Kidney glomerular epithelial cell (primary cell): Measurements from ENCODE around the gene TMEM209.
"Not testable (repeated sequence)": the region's sequence is repeated elsewhere in the genome, so short reads cannot be mapped to it uniquely, and the experiment has no call there.

Experiments used
- DNase-seq: peaks from one replicate; lab custom pipeline; 2025; lab: John Stamatoyannopoulos, UW

The TMEM209 gene

DNA sequence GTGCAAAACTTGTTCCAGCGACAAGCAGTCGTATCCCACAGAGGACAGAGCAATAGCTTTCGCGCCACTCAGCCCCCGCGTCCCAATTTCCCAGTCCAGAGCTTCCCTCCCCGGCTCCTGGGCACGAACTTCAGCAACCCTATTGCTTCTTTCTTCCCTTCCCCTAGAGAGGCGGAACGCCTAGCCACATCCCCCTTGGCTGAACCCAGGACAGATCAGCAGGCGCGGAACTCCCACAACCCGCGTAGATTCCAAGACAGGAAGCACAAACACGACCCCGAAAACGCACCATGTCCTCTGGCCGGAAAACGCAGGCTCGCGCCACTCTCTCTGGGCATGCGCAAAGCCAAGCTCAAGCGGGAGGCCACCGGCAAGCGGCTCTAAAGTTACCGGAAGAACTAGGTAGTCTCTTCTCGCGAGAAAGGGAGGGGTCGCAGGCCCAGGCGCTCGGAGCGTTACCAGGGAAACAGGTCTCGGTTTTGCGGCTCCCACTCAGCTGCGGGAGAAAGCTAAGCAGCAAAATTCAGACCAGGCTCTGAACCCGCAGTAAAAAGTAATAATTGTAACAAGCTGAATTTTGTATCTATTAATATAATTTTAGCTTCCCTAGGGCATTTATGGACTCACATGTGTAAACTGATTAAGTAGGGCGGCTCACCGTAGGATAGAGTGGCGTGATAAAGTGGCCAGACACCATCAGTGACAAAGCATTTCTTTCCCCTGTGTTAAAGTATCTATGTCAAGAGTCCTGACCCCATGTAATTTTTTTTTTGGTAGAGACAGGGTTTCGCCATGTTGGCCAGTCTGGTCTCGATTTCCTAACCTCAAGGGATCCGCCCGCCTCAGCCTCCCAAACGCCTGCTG, at the start of gene TMEM209:
TSS of gene TMEM209 (minus strand) at position 323 of the 864 bp plus-strand sequence. CDS start at position 292, 31 bp downstream.
- DNase-seq = peak; percentile 99

DNA sequence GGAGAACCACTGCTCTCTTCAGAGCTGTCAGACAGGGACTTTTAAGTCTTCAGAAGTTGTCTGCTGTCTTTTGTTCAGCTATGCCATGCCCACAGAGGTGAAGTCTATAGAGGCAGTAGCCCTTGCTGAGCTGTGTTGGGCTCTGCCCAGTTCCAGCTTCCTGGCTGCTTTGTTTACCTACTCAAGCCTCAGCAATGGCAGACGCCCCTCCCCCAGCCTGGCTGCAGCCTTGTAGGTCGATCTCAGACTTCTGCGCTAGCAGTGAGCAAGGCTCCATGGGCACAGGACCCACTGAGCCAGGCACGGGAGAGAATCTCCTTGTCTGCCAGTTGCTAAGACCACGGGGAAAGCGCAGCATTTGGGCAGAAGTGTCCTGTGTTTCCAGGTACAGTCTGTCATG, 49.3 kb upstream of the TMEM209 start:
- no peak for DNase-seq

DNA sequence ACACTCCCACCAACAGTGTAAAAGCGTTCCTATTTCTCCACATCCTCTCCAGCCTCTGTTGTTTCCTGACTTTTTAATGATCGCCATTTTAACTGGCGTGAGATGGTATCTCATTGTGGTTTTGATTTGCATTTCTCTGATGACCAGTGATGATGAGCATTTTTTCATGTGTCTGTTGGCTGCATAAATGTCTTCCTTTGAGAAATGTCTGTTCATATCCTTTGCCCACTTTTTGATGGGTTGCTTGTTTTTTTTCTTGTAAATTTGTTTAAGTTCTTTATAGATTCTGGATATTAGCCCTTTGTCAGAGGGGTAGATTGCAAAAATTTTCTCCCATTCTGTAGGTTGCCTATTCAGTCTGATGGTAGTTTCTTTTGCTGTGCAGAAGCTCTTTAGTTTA, 44.4 kb upstream of the TMEM209 start:
- not testable (repeated sequence) for DNase-seq

DNA sequence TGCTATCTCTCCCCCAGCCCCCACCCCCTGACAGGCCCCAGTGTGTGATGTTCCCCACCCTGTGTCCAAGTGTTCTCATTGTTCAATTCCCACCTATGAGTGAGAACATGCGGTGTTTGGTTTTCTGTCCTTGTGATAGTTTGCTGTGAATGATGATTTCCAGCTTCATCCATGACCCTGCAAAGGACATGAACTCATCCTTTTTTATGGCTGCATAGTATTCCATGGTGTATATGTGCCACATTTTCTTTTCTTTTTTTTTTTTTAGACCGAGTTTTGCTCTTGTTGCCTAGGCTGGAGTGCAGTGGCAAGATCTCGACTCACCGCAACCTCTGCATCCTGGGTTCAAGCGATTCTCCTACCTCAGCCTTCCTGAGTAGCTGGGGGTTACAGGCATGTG, 43.6 kb upstream of the TMEM209 start:
- not testable (repeated sequence) for DNase-seq

DNA sequence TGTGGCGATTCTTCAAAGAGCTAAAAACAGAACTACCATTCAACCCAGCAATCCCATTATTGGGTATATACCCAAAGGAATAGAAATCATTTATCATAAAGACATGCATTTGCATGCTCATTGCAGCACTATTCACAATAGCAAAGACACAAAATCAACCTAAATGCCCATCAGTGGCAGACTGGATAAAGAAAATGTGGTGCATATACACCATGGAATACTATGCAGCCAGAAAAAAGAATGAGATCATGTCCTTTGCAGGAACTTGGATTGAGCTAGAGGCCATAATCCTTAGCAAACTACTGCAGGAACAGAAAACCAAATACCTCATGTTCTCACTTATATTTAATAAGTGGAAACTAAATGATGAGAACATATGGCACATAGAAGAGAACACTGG, 41.3 kb upstream of the TMEM209 start:
- DNase-seq = not testable (repeated sequence)

DNA sequence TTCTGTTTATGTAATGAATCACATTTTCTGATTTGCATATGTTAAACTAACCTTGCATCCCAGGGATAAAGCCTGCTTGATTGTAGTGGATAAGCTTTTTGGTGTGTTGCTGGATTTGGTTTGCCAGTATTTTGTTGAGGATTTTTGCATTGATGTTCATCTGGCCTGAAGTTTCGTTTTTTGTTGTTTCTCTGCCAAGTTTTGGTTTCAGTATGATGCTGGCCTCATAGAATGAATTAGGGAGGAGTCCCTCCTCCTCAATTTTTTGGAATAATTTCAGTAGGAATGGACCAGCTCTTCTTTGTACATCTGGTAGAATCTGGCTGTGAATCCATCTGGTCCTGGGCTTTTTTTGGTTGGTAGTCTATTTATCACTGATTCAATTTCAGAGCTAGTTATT, 38.3 kb upstream of the TMEM209 start:
- not testable (repeated sequence) for DNase-seq

DNA sequence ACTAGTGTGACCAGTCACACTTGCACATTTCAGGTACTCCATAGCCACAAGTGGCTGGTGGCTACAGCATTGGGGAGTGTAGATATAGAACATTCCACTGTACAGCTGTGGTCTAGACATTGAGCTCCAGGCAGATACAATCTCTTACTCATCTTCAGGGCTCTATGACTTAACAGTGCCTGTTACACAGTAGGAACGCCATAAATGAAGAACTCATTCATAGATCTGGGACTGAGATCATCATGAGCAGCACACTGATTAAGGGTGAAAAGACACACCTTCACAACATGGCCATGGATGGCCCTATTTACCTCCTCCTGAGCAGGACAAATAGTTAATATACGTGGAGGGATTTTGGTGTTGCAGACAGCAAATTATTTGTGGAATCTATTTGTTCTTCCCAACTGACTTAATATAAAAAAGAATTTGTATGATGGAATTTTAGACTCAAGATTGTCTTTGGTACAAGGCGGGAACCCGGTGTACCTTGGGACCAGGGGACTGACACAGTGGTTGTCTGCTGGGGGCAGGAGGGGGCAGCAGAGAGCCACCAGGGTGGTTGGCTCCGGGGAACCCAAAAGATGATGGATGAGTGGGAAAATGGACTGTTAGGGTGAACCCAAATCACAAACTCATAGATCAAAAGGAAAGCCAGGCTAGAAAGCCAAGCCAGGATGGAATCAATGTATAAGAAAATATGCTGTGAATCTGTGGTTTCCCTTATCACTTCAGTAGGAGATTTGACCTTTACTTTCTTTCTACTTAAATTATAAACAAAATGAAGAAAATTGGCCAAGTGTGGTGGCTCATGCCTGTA, 37.2 kb upstream of the TMEM209 start:
- peak; percentile 22 for DNase-seq

DNA sequence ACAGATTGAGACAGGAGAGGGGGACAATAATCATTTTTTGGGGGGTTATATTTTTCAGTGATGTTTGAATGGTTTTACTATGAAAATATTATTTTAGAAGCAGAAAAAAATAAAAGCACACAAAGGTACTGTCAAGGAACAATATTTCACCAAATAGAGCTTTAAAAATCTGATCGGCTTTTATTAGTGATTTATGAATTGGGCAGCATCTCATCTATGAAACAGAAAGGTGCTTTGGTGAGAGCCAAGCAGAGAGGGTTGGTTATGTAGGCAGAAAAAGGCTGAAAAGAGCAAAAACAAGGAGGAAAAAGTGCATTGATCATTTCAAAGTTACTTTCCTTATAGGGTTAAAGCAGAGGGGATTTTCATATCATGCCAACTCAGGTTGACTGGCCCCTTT, 35.0 kb upstream of the TMEM209 start:
- DNase-seq = no peak

DNA sequence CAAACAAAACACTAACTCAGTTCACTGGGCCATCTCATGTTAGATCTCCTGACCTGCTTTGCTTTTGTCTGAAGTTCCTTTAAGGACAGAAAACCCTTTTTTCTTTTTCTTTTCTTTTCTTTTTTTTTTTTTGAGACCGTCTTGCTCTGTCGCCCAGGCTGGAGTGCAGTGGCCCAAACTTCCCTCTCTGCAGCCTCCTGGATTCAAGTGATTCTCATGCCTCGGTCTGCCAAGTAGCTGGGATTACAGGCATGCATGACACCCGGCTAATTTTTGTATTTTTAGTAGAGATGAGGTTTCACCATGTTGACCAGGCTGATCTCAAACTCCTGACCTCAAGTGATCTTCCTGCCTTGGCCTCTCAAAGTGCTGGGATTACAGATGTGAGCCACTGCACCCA, 31.2 kb upstream of the TMEM209 start:
- DNase-seq = not testable (repeated sequence)

DNA sequence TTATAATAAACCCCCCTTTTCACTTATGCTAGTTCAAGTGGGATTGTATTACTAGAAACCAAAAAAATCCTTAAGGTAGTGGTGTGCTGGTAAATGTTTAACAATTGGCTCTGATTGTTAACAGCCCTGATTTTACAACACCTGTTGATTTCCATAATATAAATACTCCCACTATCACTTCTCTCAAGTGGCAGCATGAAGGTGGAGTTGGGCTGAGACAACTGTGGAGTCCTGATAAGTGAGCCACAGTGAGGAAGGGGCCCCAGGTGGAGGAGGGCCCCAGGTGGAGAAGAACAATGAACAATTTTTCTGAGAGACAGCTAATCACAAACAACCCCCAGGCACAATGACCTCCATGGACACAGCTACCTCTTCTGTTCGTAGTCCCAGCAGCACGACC, 28.9 kb upstream of the TMEM209 start:
- DNase-seq = no peak

DNA sequence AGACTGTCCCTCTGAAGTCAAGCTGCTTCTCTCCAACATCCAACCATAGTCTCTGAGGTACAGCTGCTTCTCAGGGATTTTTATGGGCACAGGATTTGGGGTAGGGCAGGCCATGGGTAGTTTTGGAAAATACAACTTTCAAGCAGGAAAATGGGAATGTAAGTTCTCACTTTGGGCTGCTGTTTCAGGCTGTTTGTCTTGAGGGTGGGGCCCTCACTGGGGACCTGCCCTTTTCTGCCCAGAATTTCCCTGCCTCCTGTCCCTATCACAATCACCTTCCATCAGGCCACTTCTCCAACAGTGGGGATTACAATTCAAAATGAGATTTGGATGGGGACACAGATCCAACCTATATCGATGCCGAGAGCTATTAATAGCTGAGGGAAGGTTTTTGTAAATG, 27.0 kb upstream of the TMEM209 start:
- DNase-seq = no peak

DNA sequence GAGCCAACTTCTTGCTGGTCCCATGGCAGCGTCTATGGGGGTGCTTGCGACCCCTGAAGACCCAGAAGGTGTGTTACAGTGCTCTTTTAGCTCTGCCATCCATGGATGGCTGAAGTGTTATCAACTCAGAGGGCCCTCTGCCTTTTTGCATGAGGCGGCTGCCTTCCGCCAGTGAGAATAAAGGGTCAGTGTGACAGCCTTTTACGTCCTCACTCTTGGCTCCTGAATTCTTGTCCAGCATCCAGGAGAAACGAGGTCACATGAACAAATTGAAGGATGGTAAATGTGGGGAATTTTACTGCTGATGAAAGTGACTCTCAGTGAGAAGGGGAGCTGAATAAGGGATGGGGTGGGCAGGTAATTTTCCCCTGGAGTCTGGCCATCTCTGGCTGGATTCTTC, 26.6 kb upstream of the TMEM209 start:
- DNase-seq = no peak

DNA sequence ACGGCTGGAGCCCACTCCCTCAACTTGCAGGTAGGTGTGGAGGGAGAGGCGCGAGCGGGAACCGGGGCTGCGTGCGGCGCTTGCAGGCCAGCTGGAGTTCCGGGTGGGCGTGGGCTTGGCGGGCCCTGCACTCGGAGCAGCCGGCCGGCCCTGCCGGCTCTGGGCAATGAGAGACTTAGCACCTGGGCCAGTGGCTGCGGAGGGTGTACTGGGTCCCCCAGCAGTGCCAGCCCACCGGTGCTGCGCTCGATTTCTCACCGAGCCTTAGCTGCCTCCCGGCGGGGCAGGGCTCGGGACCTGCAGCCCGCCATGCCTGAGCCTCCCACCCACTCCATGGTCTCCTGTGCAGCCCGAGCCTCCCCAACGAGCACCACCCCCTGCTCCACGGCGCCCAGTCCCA, 24.8 kb upstream of the TMEM209 start:
- not testable (repeated sequence) for DNase-seq

DNA sequence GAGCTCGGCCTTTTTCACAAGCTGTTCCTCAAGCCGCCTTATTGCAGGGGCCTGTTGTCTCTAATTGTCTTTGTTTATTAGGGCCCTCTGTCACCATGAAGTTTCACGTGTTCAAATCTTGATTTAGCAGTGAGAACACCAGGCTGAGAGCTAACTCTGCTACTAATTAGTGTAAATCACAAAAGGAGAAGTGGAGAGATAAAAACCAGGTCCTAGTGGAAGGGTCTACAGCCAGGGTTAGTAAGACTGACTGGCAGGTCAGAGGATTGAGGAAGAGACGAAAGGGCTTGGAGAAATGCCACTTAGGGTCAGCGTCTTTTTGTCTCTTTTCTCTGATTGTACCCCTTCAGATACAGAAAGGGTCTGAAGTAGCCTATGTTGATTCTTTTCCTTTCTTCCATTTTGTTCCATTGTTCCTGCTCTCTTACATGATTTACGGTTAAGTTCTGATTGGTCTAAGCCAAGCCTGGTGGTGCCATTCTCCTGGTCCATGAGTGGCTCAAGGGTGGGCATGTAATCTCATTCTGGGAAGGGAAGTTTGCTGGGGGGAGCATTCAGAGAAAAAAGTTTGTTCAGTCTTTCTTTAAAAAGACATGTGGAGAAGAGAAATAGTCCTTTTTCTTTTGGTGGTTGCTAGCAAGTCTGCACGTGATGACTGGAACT, 23.8 kb upstream of the TMEM209 start:
- DNase-seq = no peak

DNA sequence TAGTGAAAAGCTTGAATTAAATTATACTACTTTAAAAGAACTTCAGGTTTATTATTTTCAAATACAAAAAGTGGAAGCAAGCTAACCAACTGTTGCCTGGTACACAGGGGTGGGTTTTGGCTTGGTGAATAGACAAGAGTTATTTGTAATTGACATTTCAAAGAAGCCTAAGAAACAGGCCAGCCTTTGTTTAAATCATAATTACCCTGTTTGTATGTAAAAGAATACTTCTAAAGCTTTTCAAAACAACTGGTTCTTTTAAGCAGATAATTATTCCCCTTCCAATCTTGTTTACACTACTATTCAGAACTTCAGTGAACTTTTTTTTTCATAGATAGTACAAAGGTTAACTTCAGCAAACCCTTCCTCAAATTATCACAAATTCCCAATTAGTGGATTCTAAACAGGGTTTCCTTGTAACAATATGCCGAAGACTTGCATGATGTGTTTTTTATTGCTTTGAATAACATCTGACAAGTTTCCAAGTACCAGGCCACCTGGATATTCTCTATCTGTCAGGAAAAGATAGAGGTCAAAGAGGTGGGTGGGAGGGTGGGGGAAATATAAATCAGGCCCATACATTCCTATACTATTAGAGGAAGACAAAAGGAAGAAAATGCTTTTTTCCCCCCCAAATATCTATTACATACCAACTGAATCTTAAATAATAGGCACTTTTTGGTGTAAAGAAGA, 22.8 kb upstream of the TMEM209 start:
- no peak for DNase-seq

DNA sequence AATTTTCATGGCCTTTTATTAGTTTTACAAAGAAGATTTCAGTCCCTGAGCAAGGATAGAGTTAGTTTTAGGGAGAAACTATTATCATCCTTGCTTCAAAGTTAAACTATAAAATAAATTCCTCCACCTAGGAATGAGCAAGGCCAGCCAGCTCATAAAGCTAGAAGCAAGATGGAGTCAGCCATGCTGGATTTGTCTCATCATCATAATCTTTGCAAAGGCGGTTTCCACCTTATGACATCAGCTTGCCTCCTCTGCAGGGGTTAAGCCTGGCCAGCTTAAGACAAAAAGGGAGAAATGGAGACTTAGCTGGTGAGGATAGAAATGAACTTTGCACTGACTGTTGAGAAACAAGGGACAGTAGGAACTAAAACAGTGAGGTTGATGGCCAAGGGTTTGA, 21.1 kb upstream of the TMEM209 start:
- no peak for DNase-seq

DNA sequence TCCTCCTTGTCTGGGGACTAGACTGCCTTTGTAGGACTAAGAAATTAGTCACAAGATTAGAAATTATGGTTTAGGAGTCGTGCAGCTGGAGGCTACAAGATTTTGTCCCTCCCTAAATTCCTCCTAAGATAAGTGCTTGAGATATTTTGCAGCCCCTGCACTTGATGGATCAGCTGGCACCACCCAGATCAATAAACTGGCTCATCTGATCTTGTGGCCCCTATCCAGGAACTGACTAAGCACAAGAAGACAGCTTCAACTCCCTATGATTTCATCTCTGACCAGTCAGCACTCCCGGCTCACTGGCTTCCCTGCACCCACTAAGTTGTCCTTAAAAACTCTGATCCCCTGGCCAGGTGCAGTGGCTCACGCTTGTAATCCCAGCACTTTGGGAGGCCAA, 19.7 kb upstream of the TMEM209 start:
- DNase-seq = not testable (repeated sequence)

DNA sequence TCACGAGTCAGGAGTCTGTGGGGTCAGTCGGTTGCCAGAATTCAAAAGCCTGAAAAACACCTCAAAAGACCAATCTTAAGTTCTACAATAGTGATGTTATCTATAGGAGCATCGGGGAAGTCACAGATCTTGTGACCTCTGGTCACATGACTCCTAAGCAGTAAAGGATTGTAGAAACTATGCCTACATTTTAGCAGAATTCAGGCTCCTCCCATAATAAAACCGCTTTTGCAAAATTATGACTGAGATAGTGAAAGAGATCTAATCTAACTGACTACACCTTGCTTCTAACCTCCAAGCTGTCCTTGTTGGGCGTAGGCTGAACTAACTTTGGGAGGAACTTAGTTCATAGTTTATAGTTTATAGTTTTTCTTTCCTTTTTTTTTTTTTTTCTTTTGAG, 19.0 kb upstream of the TMEM209 start:
- no peak for DNase-seq

DNA sequence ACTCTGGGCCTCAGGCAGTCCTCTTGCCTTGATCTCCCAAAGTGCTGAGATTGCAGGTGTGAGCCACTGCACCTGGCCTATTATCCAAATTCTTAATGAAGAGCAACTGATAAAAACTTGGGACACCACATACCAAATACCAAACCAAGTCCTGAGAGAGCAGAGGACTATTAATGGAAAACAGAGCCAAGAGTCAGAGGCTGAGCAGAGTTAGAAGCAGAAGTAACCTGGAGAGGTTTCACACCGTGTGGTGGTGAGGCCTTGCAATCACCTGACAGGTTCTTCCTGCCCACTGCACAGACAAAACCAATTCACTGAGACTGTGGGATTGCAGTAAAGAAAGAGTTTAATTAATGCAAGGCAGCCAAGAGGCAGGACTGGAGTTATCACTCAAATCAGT, 18.4 kb upstream of the TMEM209 start:
- DNase-seq = no peak

DNA sequence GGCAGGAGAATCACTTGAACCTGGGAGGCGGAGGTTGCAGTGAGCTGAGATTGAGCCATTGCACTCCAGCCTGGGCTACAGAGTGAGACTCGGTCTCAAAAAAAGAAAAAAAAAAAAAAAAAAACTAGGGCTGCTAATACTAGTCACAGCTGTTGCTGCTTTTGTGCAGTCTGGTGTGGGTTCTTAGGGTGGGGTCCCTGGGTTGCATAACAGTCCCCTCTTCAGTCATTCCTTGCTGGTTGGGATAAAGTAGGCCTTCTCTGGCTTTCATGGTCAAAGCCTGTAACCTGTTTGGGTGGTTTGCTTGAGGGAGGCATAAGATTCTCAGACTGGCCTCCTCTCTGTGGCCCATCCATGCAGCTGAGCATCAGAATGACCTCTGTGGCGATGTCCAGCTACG, 16.5 kb upstream of the TMEM209 start:
- DNase-seq = no peak

DNA sequence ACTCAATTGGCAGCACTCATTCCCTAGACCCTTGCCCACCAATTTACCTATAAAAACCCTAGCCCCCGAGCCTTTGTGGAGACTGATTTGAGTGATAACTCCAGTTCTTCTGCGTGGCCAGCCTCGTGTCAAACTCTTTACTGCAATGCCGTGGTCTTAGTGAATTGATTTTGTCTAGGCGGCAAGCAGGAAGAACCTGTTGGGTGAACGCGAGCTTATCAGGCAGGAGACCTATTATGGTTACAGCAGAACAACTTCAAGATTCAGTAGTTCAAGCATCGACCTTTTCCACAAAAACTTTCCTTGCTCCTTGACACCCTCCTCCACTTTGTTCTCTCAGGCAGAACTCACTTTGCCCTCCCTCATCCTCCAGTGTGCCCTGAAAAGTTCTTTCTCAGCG, 14.7 kb upstream of the TMEM209 start:
- DNase-seq = no peak
